RWPE2 (cell line): Measurements from ENCODE around the gene INSC.

Source experiments
- ATAC-seq: fragments of 200-7000 bp; cut with Tn5 transposase; 3 replicates; pipeline ENCODE4 v1.9.1; 2021; ENCODE audit warnings: low read depth
- DNase-seq: peaks from one replicate; pipeline ENCODE4 v3.0.0-alpha.2; 2020; ENCODE audit warnings: low spot score
- H3K27ac ChIP-seq: fragments of 450-650 bp; 2 replicates; pipeline ENCODE4 v1.5.1; 2017; ENCODE audit warnings: mild to moderate bottlenecking; ENCODE audit not compliant: poor library complexity, severe bottlenecking
- H3K27me3 ChIP-seq: fragments of 250-450 bp; sonication (Bioruptor Pico); 2 replicates; pipeline ENCODE4 v1.5.1; 2021; ENCODE audit warnings: mild to moderate bottlenecking, moderate library complexity; ENCODE audit not compliant: insufficient read depth, poor library complexity, severe bottlenecking
- H3K36me3 ChIP-seq: fragments of 250-450 bp; sonication (Bioruptor Pico); 2 replicates; pipeline ENCODE4 v1.5.1; 2020; ENCODE audit warnings: low read depth, mild to moderate bottlenecking, moderate library complexity
- H3K4me1 ChIP-seq: fragments of 250-450 bp; sonication (Bioruptor Pico); 2 replicates; pipeline ENCODE4 v1.5.1; 2021; ENCODE audit warnings: mild to moderate bottlenecking, moderate library complexity; ENCODE audit not compliant: insufficient read depth, poor library complexity, severe bottlenecking
- H3K4me3 ChIP-seq: fragments of 250-450 bp; sonication (Bioruptor Pico); 2 replicates; pipeline ENCODE4 v1.5.1; 2021; ENCODE audit warnings: mild to moderate bottlenecking, moderate library complexity; ENCODE audit not compliant: severe bottlenecking
- H3K9me3 ChIP-seq: fragments of 250-450 bp; sonication (Bioruptor Pico); 2 replicates; pipeline ENCODE4 v1.5.1; 2021; ENCODE audit warnings: mild to moderate bottlenecking, moderate library complexity; ENCODE audit not compliant: severe bottlenecking
- TF ChIP-seq, protein P1 (sequence below): fragments of 450-650 bp; IDR thresholded peaks from one replicate; pipeline ENCODE4 v1.5.1; 2017; ENCODE audit warnings: mild to moderate bottlenecking, moderate library complexity; ENCODE audit not compliant: poor library complexity, severe bottlenecking

The INSC gene

DNA sequence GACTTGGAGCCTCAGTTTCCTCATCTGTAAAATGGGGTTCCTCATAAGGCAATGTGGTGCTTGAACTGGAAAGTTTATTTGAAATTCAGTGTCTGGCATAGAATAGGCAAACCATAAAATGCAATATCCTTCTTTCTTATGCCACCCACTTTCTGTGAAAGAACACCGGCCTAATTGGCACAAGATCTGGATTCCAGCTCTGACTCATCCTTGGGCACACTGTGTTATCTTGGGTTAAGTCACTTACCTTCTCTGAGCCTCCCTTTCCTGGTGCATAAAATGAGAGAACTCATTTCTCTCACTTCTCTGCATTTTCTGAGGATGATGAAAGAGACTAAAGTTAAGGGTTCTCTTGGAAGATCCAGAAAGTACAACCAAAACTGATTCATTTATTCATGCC is 5.1 kb downstream of the INSC start:
- Histone ChIP-seq H3K27me3 (no peaks in the 10 kb centered on the region), H3K4me3 (no peak overlapping the region), H3K9me3 (no peaks in the 10 kb centered on the region), H3K27ac (no peak overlapping the region), H3K36me3 (no peaks in the 10 kb centered on the region), H3K4me1 (peaks cover 14% of the 10 kb centered on the region)
- ATAC-seq: 0 out of 3 replicates have a peak, but pooled peaks have one; percentile 28
- TF ChIP-seq, protein P1, sequence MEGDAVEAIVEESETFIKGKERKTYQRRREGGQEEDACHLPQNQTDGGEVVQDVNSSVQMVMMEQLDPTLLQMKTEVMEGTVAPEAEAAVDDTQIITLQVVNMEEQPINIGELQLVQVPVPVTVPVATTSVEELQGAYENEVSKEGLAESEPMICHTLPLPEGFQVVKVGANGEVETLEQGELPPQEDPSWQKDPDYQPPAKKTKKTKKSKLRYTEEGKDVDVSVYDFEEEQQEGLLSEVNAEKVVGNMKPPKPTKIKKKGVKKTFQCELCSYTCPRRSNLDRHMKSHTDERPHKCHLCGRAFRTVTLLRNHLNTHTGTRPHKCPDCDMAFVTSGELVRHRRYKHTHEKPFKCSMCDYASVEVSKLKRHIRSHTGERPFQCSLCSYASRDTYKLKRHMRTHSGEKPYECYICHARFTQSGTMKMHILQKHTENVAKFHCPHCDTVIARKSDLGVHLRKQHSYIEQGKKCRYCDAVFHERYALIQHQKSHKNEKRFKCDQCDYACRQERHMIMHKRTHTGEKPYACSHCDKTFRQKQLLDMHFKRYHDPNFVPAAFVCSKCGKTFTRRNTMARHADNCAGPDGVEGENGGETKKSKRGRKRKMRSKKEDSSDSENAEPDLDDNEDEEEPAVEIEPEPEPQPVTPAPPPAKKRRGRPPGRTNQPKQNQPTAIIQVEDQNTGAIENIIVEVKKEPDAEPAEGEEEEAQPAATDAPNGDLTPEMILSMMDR: no peak
- no peak for DNase-seq

DNA sequence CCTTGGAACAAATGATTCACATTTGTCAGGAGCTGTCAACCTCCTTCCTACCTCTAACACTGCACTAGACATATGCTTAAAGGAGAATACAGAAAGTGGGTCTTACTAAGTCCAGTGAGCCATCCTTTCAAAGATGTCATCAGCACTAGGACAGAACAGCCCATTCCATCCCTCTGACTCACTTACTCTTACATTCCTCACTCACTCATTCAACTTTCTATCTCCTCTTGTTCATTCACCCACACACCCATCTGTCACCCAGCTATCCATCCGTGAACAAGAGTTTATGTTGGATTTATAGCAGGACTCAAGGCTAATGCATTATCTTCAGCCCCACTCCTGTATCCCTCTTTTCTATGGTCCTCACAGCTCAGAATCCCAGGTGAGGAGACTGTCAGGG is 9.1 kb downstream of the INSC start:
- no peak overlapping the region for H3K4me3 ChIP-seq
- H3K4me1 ChIP-seq: peaks cover 21% of the 10 kb centered on the region
- no peaks in the 10 kb centered on the region for H3K9me3 ChIP-seq
- TF ChIP-seq, protein P1: no peak
- DNase-seq (no peak), ATAC-seq (peak; percentile 86)
- no peaks in the 10 kb centered on the region for H3K27me3 ChIP-seq
- H3K27ac ChIP-seq: peak overlapping the region; percentile 35
- no peaks in the 10 kb centered on the region for H3K36me3 ChIP-seq

DNA sequence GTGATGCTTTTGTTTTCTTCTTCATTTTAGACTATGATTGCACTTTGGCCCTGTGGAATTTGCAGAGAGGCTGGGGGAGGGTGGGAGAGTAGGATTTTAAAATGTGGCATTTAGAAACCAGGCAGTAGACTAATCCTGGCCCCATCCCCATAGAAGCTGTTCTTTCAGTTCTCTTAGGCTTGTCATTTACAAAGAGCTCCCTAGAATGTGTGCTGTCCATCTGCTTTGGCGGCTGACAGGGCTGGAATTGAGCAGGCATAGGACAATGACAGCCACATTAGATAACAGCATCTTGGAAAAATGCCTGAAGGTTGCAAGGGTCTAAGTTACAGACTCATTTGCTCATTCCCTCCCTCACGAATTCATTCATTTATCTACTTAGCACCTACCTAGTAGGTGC is 9.8 kb downstream of the INSC start:
- TF ChIP-seq, protein P1: no peak
- DNase-seq (no peak), ATAC-seq (no peak)
- Histone ChIP-seq H3K27me3 (no peaks in the 10 kb centered on the region), H3K27ac (peak overlapping the region; percentile 35), H3K4me1 (peaks cover 21% of the 10 kb centered on the region), H3K36me3 (no peaks in the 10 kb centered on the region), H3K9me3 (no peaks in the 10 kb centered on the region), H3K4me3 (no peak overlapping the region)

DNA sequence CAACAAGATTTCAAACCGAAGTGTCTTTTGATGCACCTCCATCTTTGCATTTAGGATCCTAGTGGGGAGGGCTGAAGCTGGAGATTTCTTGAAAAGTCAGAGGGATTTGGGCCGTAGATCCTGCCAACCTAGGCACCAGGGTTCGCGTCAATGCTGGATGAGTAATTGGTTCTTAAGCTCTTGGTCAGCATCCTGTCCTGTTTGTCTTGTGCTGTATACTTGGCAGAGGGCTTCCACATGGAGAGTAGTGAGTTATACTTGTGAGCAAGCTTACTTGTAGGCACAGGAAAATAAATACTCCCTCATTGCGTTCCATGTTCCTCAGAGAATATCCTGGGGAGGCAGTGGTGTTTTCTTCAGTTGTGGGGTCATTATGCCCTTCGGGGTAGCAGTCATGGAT is 12.6 kb downstream of the INSC start:
- ATAC-seq: peak; percentile 65; the same call in 2 of the 3 replicates
- H3K27me3 ChIP-seq: no peaks in the 10 kb centered on the region
- H3K36me3 ChIP-seq: no peaks in the 10 kb centered on the region
- peaks cover 18% of the 10 kb centered on the region for H3K4me1 ChIP-seq
- TF ChIP-seq, protein P1: no peak
- H3K27ac ChIP-seq: peak overlapping the region; percentile 45
- DNase-seq: no peak
- no peak overlapping the region for H3K4me3 ChIP-seq
- H3K9me3 ChIP-seq: no peaks in the 10 kb centered on the region

DNA sequence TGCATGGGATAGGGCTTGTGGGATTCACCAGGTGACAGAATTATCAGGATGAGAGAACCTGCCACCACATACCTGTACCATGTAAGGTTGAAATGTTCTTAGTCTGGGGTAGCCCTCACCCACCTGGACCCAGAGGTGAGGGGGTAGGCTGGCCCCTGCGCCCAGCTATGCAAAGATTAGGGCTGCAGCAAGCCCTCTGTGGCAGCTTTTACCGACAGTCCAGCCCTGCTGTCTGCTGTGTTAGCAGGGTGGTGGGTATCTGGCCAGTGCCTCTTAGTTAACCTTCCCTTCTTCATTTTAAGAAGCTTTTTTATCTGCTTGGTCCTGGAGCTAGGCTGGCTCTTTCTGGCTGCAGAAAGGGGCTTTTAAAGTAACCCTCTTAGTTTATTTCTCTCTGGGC is 13.9 kb downstream of the INSC start:
- DNase-seq (no peak), ATAC-seq (no peak)
- no peaks in the 10 kb centered on the region for H3K27me3 ChIP-seq
- H3K36me3 ChIP-seq: no peaks in the 10 kb centered on the region
- no peaks in the 10 kb centered on the region for H3K9me3 ChIP-seq
- peaks cover 15% of the 10 kb centered on the region for H3K4me1 ChIP-seq
- H3K4me3 ChIP-seq: no peak overlapping the region
- no peak overlapping the region for H3K27ac ChIP-seq
- TF ChIP-seq, protein P1: no peak
